GM12878 (cell line): ENCODE measurements around the gene CCRL2. TPM values are rescaled to one million over a fixed set of nuclear protein-coding genes. Genes with fewer than 3 reads are reported as not detected.

Experiments
- ATAC-seq: fragments of 200-7000 bp; cut with Tn5 transposase; 3 replicates; pipeline ENCODE4 v1.9.1; 2020; ENCODE audit warnings: mild to moderate bottlenecking, moderate library complexity
- BruUV-seq: library from RNA; stranded (reverse); fragments of 400-500 nt; replicated peaks from 2 replicates; lab custom pipeline; 2021; lab: Mats Ljungman, UMichigan
- CTCF ChIA-PET: fragments of 300-600 bp; sonication (Branson Sonifier 250); formaldehyde crosslinking; extraction: SDS; loops from one replicate; lab custom pipeline; 2021; ENCODE audit warnings: inconsistent platforms; lab: Yijun Ruan, JAX
- POLR2A ChIA-PET: fragments of 350-600 bp; formaldehyde crosslinking; extraction: SDS; loops from one replicate; lab custom pipeline; 2021; ENCODE audit warnings: inconsistent platforms; lab: Charles Lee
- RAD21 ChIA-PET: fragments of 300-600 bp; sonication (Branson Sonifier 250); formaldehyde crosslinking; loops from one replicate; lab custom pipeline; 2023; ENCODE audit warnings: antibody characterized with exemption; ENCODE audit not compliant: unreplicated experiment; lab: Charles Lee
- SMC1A ChIA-PET: fragments of 300-600 bp; sonication (Branson Sonifier 250); formaldehyde crosslinking; loops from one replicate; lab custom pipeline; 2023; ENCODE audit not compliant: unreplicated experiment, uncharacterized antibody; lab: Charles Lee
- DNase-seq: peaks from one replicate; pipeline ENCODE4 v3.0.0-alpha.2; 2011; ENCODE audit warnings: low read depth, low spot score
- FAIRE-seq: peaks from 3 replicates; lab custom pipeline; 2011; peaks lifted over from hg19 to GRCh38; lab: Jason Lieb, UNC
- H2AFZ ChIP-seq: 2 replicates; pipeline ENCODE4 v1.6.0; 2011; ENCODE audit warnings: low read depth, low read length, control low read depth; ENCODE audit not compliant: control insufficient read depth
- H3K27ac ChIP-seq: 2 replicates; pipeline ENCODE4 v1.5.1; 2011; ENCODE audit warnings: control low read depth; ENCODE audit not compliant: control insufficient read depth, insufficient read depth
- H3K27me3 ChIP-seq, 2 experiments: replicated peaks in 1 of 2; 2 replicates each; pipeline versions ENCODE4 v1.6.0 to v1.6.1; 2011; ENCODE audit warnings: low read length in 1 of 2; ENCODE audit not compliant: control insufficient read depth in 2 of 2, insufficient read depth in 2 of 2
- H3K36me3 ChIP-seq, 2 experiments: 2 replicates each; pipeline ENCODE4 v1.5.1; 2011; ENCODE audit warnings: low read length in 1 of 2; ENCODE audit not compliant: control insufficient read depth in 2 of 2, insufficient read depth in 2 of 2
- H3K4me1 ChIP-seq: 2 replicates; pipeline ENCODE4 v1.6.1; 2011; ENCODE audit warnings: mild to moderate bottlenecking, low read length, moderate library complexity, mixed read lengths; ENCODE audit not compliant: control insufficient read depth, insufficient read depth
- H3K4me2 ChIP-seq: 2 replicates; pipeline ENCODE4 v1.6.0; 2011; ENCODE audit warnings: control low read depth; ENCODE audit not compliant: control insufficient read depth, insufficient read depth
- H3K4me3 ChIP-seq: fragments of 200-600 bp; sonication (generic); 2 replicates; pipeline ENCODE4 v1.5.1; 2016
- H3K79me2 ChIP-seq: 2 replicates; pipeline ENCODE4 v1.6.0; 2011; ENCODE audit warnings: low read length; ENCODE audit not compliant: control insufficient read depth, insufficient read depth
- H3K9ac ChIP-seq: 2 replicates; pipeline ENCODE4 v1.8.0; 2011; ENCODE audit warnings: low read length, control low read depth, mixed read lengths; ENCODE audit not compliant: control insufficient read depth, insufficient read depth
- H3K9me3 ChIP-seq: replicated peaks from 3 replicates; pipeline ENCODE4 v1.5.1; 2011; ENCODE audit warnings: mild to moderate bottlenecking, low read length; ENCODE audit not compliant: control insufficient read depth, insufficient read depth
- H4K20me1 ChIP-seq: 2 replicates; pipeline ENCODE4 v1.6.0; 2011; ENCODE audit not compliant: control insufficient read depth, insufficient read depth
- CREB1 ChIP-seq: IDR thresholded peaks from 2 replicates; pipeline ENCODE4 v1.6.1; 2012; ENCODE audit warnings: low read depth, mild to moderate bottlenecking, inconsistent platforms
- IRF4 ChIP-seq: IDR thresholded peaks from 2 replicates; pipeline ENCODE4 v1.6.1; 2011; ENCODE audit warnings: low read depth, low read length
- POLR2A ChIP-seq: IDR thresholded peaks from 2 replicates; pipeline ENCODE4 v1.6.1; 2011; ENCODE audit warnings: low read depth, mild to moderate bottlenecking, low read length
- RB1 ChIP-seq: fragments of 450-650 bp; formaldehyde crosslinking; IDR thresholded peaks from 2 replicates; pipeline ENCODE4 v1.6.1; 2017; ENCODE audit warnings: mild to moderate bottlenecking, borderline replicate concordance
- ZNF274 ChIP-seq: IDR thresholded peaks from one replicate; pipeline ENCODE4 v1.8.0; 2011; ENCODE audit not compliant: insufficient read length, insufficient read depth
- WGBS: methylation state at CpG from one replicate; pipeline ENCODE4 v1.1.6; 2016; ENCODE audit warnings: low lambda C conversion rate; ENCODE audit not compliant: insufficient replicate concordance, insufficient coverage; ENCODE audit errors: missing lambda C conversion rate; 5-methylcytosine and 5-hydroxymethylcytosine counted together
- in situ Hi-C: fragments of 300-500 bp; cut with MboI; formaldehyde crosslinking; loops from 9 replicates; pipeline ENCODE4 v1.14.3; 2018; ENCODE audit warnings: mixed read lengths
- intact Hi-C: fragments of 100-400 bp; cut with micrococcal nuclease; formaldehyde crosslinking; loops from one replicate; pipeline ENCODE4 v1.14.2; 2022; ENCODE audit not compliant: unreplicated experiment
- polyA plus RNA-seq, 11 experiments: library from polyadenylated mRNA; depleted of rRNA in 4 of 11; unstranded in 6 of 11; stranded (reverse) in 5 of 11; fragments of >200 nt; fragmentation: Nextera tagmentation in 4 of 11; fragmentation: Illumina TruSeq in 1 of 11; extraction: Ambion mirVana in 4 of 11; extraction: Trizol in 1 of 11; gene quantifications; 1 replicate in 1 of 11; 2 replicates in 10 of 11; pipeline versions ENCODE4 v1.2.1 to v1.2.3, GENCODE V29; 2011 to 2016; ENCODE audit warnings: inconsistent platforms in 2 of 11, missing spikeins in 2 of 11, low read depth in 1 of 11
- total RNA-seq, 4 experiments: library from RNA; depleted of rRNA in 3 of 4; stranded (reverse); fragments of >200 nt in 3 of 4; fragmentation: Illumina TruSeq in 1 of 4; extraction: Trizol in 1 of 4; gene quantifications; 2 replicates each; pipeline versions ENCODE4 v1.2.1 to v1.2.3, GENCODE V29; 2013 to 2021

The CCRL2 gene
- total and polyA plus RNA-seq, 10 of the 15 experiments (the other 5 are each of a cell fraction or from before 2014, with no cell fraction given) = 0.04 to 2.5 (median 1.8) TPM

- no peak for FAIRE-seq
- intact Hi-C loops = no loop called here
- 37% methylated on average over 7 of the region's 7 CpGs for WGBS
These were observed 47.5 kb downstream of the CCRL2 start for GRCh38 chr3:46454606-46455005.

DNA sequence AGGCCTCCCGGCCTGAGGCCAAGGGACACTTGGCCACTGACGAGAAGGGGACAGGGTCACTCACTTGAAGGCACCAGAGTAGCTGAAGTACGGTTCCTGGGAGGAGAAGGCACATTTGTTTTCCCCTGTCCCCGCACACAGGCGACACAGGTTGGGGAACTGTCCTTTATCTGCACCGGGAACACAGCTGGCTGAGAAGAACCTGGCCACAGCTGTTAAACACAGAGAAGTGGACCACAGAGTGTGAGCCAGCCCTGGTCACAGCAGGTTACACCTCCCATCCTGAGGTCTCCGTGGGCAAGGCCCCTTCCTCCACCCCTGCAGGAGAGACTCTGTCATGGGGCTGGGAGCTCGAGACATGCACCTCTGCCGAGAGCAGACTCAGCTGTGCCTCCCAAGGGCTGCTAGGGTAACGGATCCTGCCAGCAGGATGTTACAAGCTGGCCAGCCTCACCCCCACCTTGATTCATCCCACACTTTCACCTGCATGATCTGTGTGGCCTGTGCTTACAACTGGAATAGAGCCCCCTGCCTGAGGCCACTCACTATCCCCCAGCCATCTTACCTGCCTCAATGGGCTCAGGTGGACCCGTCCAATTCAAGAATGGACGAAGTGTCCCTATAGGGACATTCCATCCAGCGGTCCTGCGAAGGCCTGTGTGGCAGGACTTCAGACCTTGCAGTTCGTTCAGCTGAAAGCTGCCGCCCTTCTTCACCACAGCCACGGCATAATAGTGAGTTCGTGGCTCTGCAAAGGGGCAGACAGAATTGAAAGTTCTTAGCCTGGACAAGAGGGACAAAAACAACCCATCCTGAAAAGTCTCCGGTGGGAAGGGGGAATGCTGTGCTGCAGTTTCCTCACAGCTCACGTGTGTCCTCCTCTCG lies 48.4 kb downstream of the CCRL2 start:
- ChIA-PET POLR2A (no interaction called here), RAD21 (no interaction called here), CTCF (interaction anchor here (3.2 kb wide), 1 partner anchor 33 kb away, joined by 10 read pairs; no protein-coding TSS in a partner anchor), SMC1A (no interaction called here)
- Histone ChIP-seq H3K9me3 (no peaks in the 10 kb centered on the region; the same call in 2 of the 3 replicates), H3K79me2 (no peaks in the 10 kb centered on the region), H3K4me2 (no peak overlapping the region), H2AFZ (no peak overlapping the region), H3K27me3 (peaks cover 1 to 4% of the 10 kb centered on the region in 2 experiments; a peak in 2 of 4 replicates), H3K36me3 (no peaks in the 10 kb centered on the region), H3K4me3 (no peak overlapping the region), H3K9ac (no peak overlapping the region), H3K4me1 (no peaks in the 10 kb centered on the region), H4K20me1 (no peaks in the 10 kb centered on the region), H3K27ac (no peak overlapping the region)
- no TSS peak for BruUV-seq
- DNase-seq = no peak
- intact Hi-C loops = no loop called here
- no peak for TF ChIP-seq RB1
- no peak for TF ChIP-seq IRF4
- TF ChIP-seq CREB1 = no peak
- ATAC-seq = no peak
- FAIRE-seq = no peak
- in situ Hi-C loops = no loop called here
- WGBS = 33% methylated on average over 21 of the region's 21 CpGs

More at GRCh38 chr3:46454606-46455005, 47.5 kb downstream of the CCRL2 start:
- no peaks in the 10 kb centered on the region for H3K79me2 ChIP-seq
- RAD21 ChIA-PET = no interaction called here
- peaks cover 3 to 6% of the 10 kb centered on the region in 2 experiments; a peak in 2 of 4 replicates for H3K27me3 ChIP-seq
- H3K4me3 ChIP-seq = no peak overlapping the region
- no peaks in the 10 kb centered on the region for H3K9me3 ChIP-seq
- no peak overlapping the region for H2AFZ ChIP-seq
- H3K4me2 ChIP-seq = no peak overlapping the region
- H3K9ac ChIP-seq = no peak overlapping the region
- ATAC-seq = no peak
- H3K36me3 ChIP-seq = no peaks in the 10 kb centered on the region
- POLR2A ChIA-PET = no interaction called here
- SMC1A ChIA-PET = no interaction called here
- BruUV-seq = no TSS peak
- CTCF ChIA-PET = interaction anchor here (3.2 kb wide), 1 partner anchor 34 kb away, joined by 10 read pairs; no protein-coding TSS in a partner anchor
- no peak for TF ChIP-seq ZNF274
- TF ChIP-seq POLR2A = no peak
- TF ChIP-seq, all 136 proteins: peak for 0
- in situ Hi-C loops = no loop called here
- no peak for DNase-seq
- H3K27ac ChIP-seq = no peak overlapping the region
- no peaks in the 10 kb centered on the region for H4K20me1 ChIP-seq
- H3K4me1 ChIP-seq = no peaks in the 10 kb centered on the region
